Right lobe of liver (tissue), 6 donors: ENCODE results near the gene ZFP64. TPM values are rescaled to one million over a fixed set of nuclear protein-coding genes. Genes with fewer than 3 reads are reported as not detected.
"Not testable (repeated sequence)": the region's sequence is repeated elsewhere in the genome, so short reads cannot be mapped to it uniquely, and the experiment has no call there.

Source experiments
- ATAC-seq, 4 donors: fragments of 200-7000 bp; cut with Tn5 transposase; one replicate each; pipeline ENCODE4 v1.9.1; 2020; ENCODE audit warnings: mild to moderate bottlenecking in 4 of 4, moderate library complexity in 4 of 4
- DNase-seq, 3 donors: peaks; one replicate each; pipeline ENCODE4 v3.0.0-alpha.2; 2020
- H3K27ac ChIP-seq, 3 donors: fragments of 200-600 bp; one replicate each; pipeline ENCODE4 v1.8.0; 2022
- H3K27me3 ChIP-seq, 2 donors: fragments of 200-600 bp; one replicate each; pipeline ENCODE4 v1.8.0; 2022
- H3K36me3 ChIP-seq, 4 donors: fragments of 200-600 bp; sonication (generic) in 1 of 4; one replicate each; pipeline versions ENCODE4 v1.5.1 to v1.8.0; 2017 to 2022; ENCODE audit warnings: control low read depth in 1 of 4
- H3K4me1 ChIP-seq, 4 donors: fragments of 200-600 bp; sonication (generic) in 1 of 4; one replicate each; pipeline versions ENCODE4 v1.5.1 to v1.8.0; 2017 to 2022; ENCODE audit warnings: control low read depth in 1 of 4
- H3K4me3 ChIP-seq, 3 donors: fragments of 200-600 bp; one replicate each; pipeline ENCODE4 v1.8.0; 2022
- H3K9me3 ChIP-seq, 4 donors: fragments of 200-600 bp; sonication (generic) in 1 of 4; one replicate each; pipeline versions ENCODE4 v1.5.1 to v1.8.0; 2017 to 2022; ENCODE audit warnings: control low read depth in 1 of 4
- CTCF ChIP-seq, 4 donors: fragments of 200-600 bp in 3 of 4; fragments of 450-650 bp in 1 of 4; IDR thresholded peaks; one replicate each; pipeline versions ENCODE4 v1.5.1 to v1.8.0; 2016 to 2022; ENCODE audit warnings: antibody characterized with exemption in 4 of 4, mild to moderate bottlenecking in 2 of 4
- POLR2A ChIP-seq: fragments of 450-650 bp; IDR thresholded peaks from one replicate; pipeline ENCODE4 v1.6.1; 2017; ENCODE audit warnings: antibody characterized with exemption, mild to moderate bottlenecking
- WGBS: methylation state at CpG from one replicate; pipeline ENCODE4 v1.1.6; 2018; ENCODE audit warnings: low coverage, low lambda C conversion rate; ENCODE audit not compliant: insufficient coverage; ENCODE audit errors: missing lambda C conversion rate; 5-methylcytosine and 5-hydroxymethylcytosine counted together
- intact Hi-C, 2 donors: fragments of 100-400 bp; cut with DNase I; formaldehyde crosslinking; loops; one replicate each; pipeline versions ENCODE4 v1.11.2 to v1.14.1; 2022
- total RNA-seq, 6 experiments: library from RNA; depleted of rRNA in 2 of 6; stranded (reverse); fragments of >200 nt in 2 of 6; fragmentation: NEBNext Ultra II Directional in 3 of 6; extraction: Animal tissue kit (Norgen Biotek cat#: 25700) in 3 of 6; gene quantifications; one replicate each; pipeline versions ENCODE4 v1.1.0 to v1.2.4, GENCODE V29; 2016 to 2023
- donor health status: DM: no; HTN: yes; CAD: no.
- donor health status: DM: no; HTN: no; CAD: no.
- donor health status: DM: no; HTN: no; CAD: no.
- donor health status: DM: no; HTN: yes; CAD: no.
- donor health status: DM: no; HTN: yes; CAD: no.

Gene ZFP64
- total RNA-seq, 6 experiments from 2014 or later = 6.0 to 11.6 (median 7.2) TPM

GRCh38 chr20:52139986-52140385 lies 51.6 kb downstream of the ZFP64 start:
- Histone ChIP-seq H3K4me3 (no peak overlapping the region), H3K27ac (no peak overlapping the region), H3K9me3 (no peaks in the 10 kb centered on the region), H3K4me1 (no peaks in the 10 kb centered on the region), H3K27me3 (no peaks in the 10 kb centered on the region), H3K36me3 (no peaks in the 10 kb centered on the region)
- TF ChIP-seq CTCF (IDR thresholded peaks at IDR 0.05) (no peak), POLR2A (no peak)
- intact Hi-C loops = no loop called here
- DNase-seq = no peak
- ATAC-seq = no peak
- 95% methylated on average over 5 of the region's 5 CpGs for WGBS

GRCh38 chr20:52137850-52138249 lies 53.7 kb downstream of the ZFP64 start:
- DNase-seq (no peak), ATAC-seq (no peak)
- Histone ChIP-seq H3K9me3 (no peaks in the 10 kb centered on the region), H3K27ac (no peak overlapping the region), H3K36me3 (no peaks in the 10 kb centered on the region), H3K27me3 (no peaks in the 10 kb centered on the region), H3K4me1 (no peaks in the 10 kb centered on the region), H3K4me3 (no peak overlapping the region)
- WGBS = 89% methylated on average over 4 of the region's 4 CpGs
- intact Hi-C loops = no loop called here
- TF ChIP-seq CTCF (IDR thresholded peaks at IDR 0.05) (no peak), POLR2A (no peak)

- 90% methylated on average over 1 of the region's 2 CpGs for WGBS
- H3K27ac ChIP-seq, H3K4me3 ChIP-seq, H3K36me3 ChIP-seq, intact Hi-C loops, H3K27me3 ChIP-seq, H3K4me1 ChIP-seq, DNase-seq, H3K9me3 ChIP-seq, ATAC-seq: not testable (repeated sequence)
Measured at GRCh38 chr20:52133714-52134113, 57.9 kb downstream of the ZFP64 start.

GRCh38 chr20:52132337-52132736 lies 59.2 kb downstream of the ZFP64 start:
- Histone ChIP-seq H3K36me3 (no peaks in the 10 kb centered on the region), H3K9me3 (no peaks in the 10 kb centered on the region), H3K27me3 (no peaks in the 10 kb centered on the region), H3K4me1 (peaks cover 0 to 4% (median 0%) of the 10 kb centered on the region in 4 donors), H3K27ac (no peak overlapping the region), H3K4me3 (no peak overlapping the region)
- TF ChIP-seq CTCF (IDR thresholded peaks at IDR 0.05) = no peak
- no peak for TF ChIP-seq POLR2A
- no peak for DNase-seq
- WGBS = 45% methylated on average over 2 of the region's 3 CpGs
- ATAC-seq = no peak
- intact Hi-C loops = no loop called here

DNA sequence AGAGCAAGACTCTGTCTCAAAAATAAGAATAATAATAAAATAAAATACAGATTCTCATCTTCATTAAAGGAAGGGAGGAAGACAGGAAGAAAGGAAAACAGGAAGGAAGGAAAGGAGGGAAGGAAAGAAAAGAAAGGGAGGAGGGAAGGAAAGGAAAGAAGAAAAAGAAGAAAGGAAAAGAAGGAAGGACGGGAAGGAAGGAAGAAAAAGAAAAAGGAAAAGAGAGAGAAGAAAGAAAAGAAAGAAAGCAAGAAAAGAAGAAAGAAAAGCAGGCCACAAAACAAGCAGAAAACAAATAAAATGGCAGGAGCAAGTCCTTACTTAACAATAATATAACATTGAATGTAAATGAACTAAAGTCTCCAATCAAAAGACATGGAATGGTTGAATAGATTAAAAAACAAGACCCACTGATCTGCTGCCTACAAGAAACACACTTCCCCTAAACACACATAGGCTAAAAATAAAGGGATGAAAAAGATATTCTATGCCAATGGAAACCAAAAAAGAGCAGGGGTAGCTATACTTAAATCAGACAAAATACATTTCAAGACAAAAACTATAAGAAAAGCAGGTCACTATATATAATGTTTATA lies 60.4 kb downstream of the ZFP64 start:
- Histone ChIP-seq H3K9me3 (no peaks in the 10 kb centered on the region), H3K4me3 (no peak overlapping the region), H3K27me3 (no peaks in the 10 kb centered on the region), H3K36me3 (no peaks in the 10 kb centered on the region), H3K27ac (no peak overlapping the region), H3K4me1 (peaks cover 0 to 4% (median 0%) of the 10 kb centered on the region in 4 donors)
- ATAC-seq = no peak
- 78% methylated on average over 1 of the region's 1 CpG for WGBS
- TF ChIP-seq POLR2A (no peak), CTCF (IDR thresholded peaks at IDR 0.05) (no peak)
- no peak for DNase-seq
- intact Hi-C loops = no loop called here
